ENCODE measurements around the gene SFT2D2. TPM values are rescaled to one million over a fixed set of nuclear protein-coding genes. Genes with fewer than 3 reads are reported as not detected.

SFT2D2 gene
- polyA plus RNA-seq, 1 of the 3 experiments (the other 2 are of a cell fraction), result 9.3 TPM

- H3K9me3 ChIP-seq, result no peaks in the 10 kb centered on the region
- peaks cover 2 to 5% of the 10 kb centered on the region in 2 experiments for H3K36me3 ChIP-seq (replicated peaks in 1 of 2; ENCODE audit: control insufficient read depth in 1 of 2, insufficient read depth in 2 of 2, low read length in 1 of 2)
- POLR2A ChIA-PET, result no interaction called here
- DNase-seq, result peak; percentile 90
- H3F3A ChIP-seq (replicated peaks; ENCODE audit: insufficient read depth), result peaks cover 20% of the 10 kb centered on the region
- peaks cover 0 to 4% of the 10 kb centered on the region in 2 experiments; a peak in 1 of 4 replicates for H3K4me1 ChIP-seq (ENCODE audit: control insufficient read depth in 1 of 2, insufficient read depth in 2 of 2, low read depth in 1 of 2, low read length in 1 of 2)
- peak within 1 kb of the TSS; percentile 80 to 97 for H3K4me3 ChIP-seq (ENCODE audit: low read depth in 2 of 2, low read length in 1 of 2)
- WGBS (ENCODE audit: low lambda C conversion rate), result 0% methylated on average over 37 of the region's 56 CpGs
- H3K4me2 ChIP-seq, result peak within 1 kb of the TSS; percentile 92
- H3K79me2 ChIP-seq (ENCODE audit: insufficient read depth), result peaks cover 47% of the 10 kb centered on the region
- H3K9me2 ChIP-seq, result no peaks in the 10 kb centered on the region
- H3K9ac ChIP-seq, result peak within 1 kb of the TSS; percentile 89
- H3K27me3 ChIP-seq (ENCODE audit: insufficient read depth), result no peaks in the 10 kb centered on the region
- peak within 1 kb of the TSS; percentile 92 for H2AFZ ChIP-seq (ENCODE audit: low read depth)
- peak within 1 kb of the TSS; percentile 91 to 93 for H3K27ac ChIP-seq (ENCODE audit: low read depth in 2 of 2, low read length in 1 of 2)
- CTCF ChIA-PET, result interaction anchor here (1.1 kb wide), 1 partner anchor 54 kb away, joined by 3 read pairs; no protein-coding TSS in a partner anchor
- no peaks in the 10 kb centered on the region for H4K20me1 ChIP-seq (ENCODE audit: insufficient read depth)
- TF ChIP-seq EZH2phosphoT487 (IDR thresholded peaks at IDR 0.05; ENCODE audit: borderline replicate concordance, low read depth), result no peak
- TF ChIP-seq TAF1 (IDR thresholded peaks at IDR 0.05; ENCODE audit: borderline replicate concordance, low read depth, low read length), result peak; percentile 67; the same call in 1 of the 2 replicates
- TF ChIP-seq FOXJ3 (CRISPR knock-in tag; IDR thresholded peaks at IDR 0.05), result no peak
- no peak for TF ChIP-seq USF1 (IDR thresholded peaks at IDR 0.05; ENCODE audit: borderline replicate concordance, low read depth)
- no peak for TF ChIP-seq FOXM1 (IDR thresholded peaks at IDR 0.05; ENCODE audit: low read depth)
- no peak for TF ChIP-seq SMC3 (IDR thresholded peaks at IDR 0.05; ENCODE audit: low read depth, low read length)
- peak; percentile 24 for TF ChIP-seq RAD21 (IDR thresholded peaks at IDR 0.05; ENCODE audit: low read length)
- TF ChIP-seq RCOR1 (IDR thresholded peaks at IDR 0.05; ENCODE audit: low read length), result peak; percentile 7; the same call in 1 of the 2 replicates
- TF ChIP-seq TCF12 (IDR thresholded peaks at IDR 0.05), result no peak
- no peak for TF ChIP-seq MEF2A (IDR thresholded peaks at IDR 0.05; ENCODE audit: borderline replicate concordance, low read depth)
- TF ChIP-seq CTCF (IDR thresholded peaks at IDR 0.05), result peak; percentile 49
- peak; percentile 91 for TF ChIP-seq CHD2 (IDR thresholded peaks at IDR 0.05; ENCODE audit: low read length, partially characterized antibody)
- TF ChIP-seq TEAD4 (IDR thresholded peaks at IDR 0.05; ENCODE audit: borderline replicate concordance, insufficient read depth), result no peak
- TF ChIP-seq GABPA (IDR thresholded peaks at IDR 0.05; ENCODE audit: low read depth), result peak; percentile 97
- TF ChIP-seq PBX3 (IDR thresholded peaks at IDR 0.05), result peak; percentile 71
- TF ChIP-seq ELF1 (IDR thresholded peaks at IDR 0.05), result peak; percentile 92
- peak; percentile 52; the same call in 1 of the 2 replicates for TF ChIP-seq POLR2AphosphoS5 (IDR thresholded peaks at IDR 0.05; ENCODE audit: low read depth, low read length)
- no peak for TF ChIP-seq USF2 (IDR thresholded peaks at IDR 0.05; ENCODE audit: borderline replicate concordance, low read depth, low read length)
- TF ChIP-seq YY1 (IDR thresholded peaks at IDR 0.05; ENCODE audit: low read depth), result peak; percentile 50
- peak; percentile 21; the same call in 1 of the 2 replicates for TF ChIP-seq FOSL2 (IDR thresholded peaks at IDR 0.05; ENCODE audit: borderline replicate concordance, low read depth)
- peak; percentile 50 for TF ChIP-seq MXI1 (IDR thresholded peaks at IDR 0.05; ENCODE audit: low read depth, low read length)
- TF ChIP-seq NFIC (IDR thresholded peaks at IDR 0.05; ENCODE audit: borderline replicate concordance), result no peak
- TF ChIP-seq RFX5 (IDR thresholded peaks at IDR 0.05; ENCODE audit: low read length), result 0 out of 2 replicates have a peak, but pooled peaks have one; percentile 38
- TF ChIP-seq RXRA (IDR thresholded peaks at IDR 0.05; ENCODE audit: borderline replicate concordance, low read depth), result no peak
- TF ChIP-seq EP300 (IDR thresholded peaks at IDR 0.05; ENCODE audit: borderline replicate concordance in 1 of 2, low read depth in 1 of 2, low read length in 1 of 2), result no peak
These were observed 47.0 kb upstream of the SFT2D2 start, which contains the start of gene TIPRL for GRCh38 chr1:168178638-168179437. TIPRL (plus strand) TSS chr1:168178962; CDS start chr1:168179078, 116 bp downstream.
